Stimulated activated CD8-positive, alpha-beta memory T cell treated with anti-CD3 and anti-CD28 coated beads, Interleukin-12 subunit alpha, Interleukin-12 subunit beta, amount 100 ng/mL, for 4 hours (primary cell): ENCODE data around the gene LGALS4.
"Not testable (repeated sequence)": the region's sequence is repeated elsewhere in the genome, so short reads cannot be mapped to it uniquely, and the experiment has no call there.

Experiments
- DNase-seq: peaks from one replicate; pipeline ENCODE4 v3.0.0-alpha.2; 2020; ENCODE audit warnings: low read depth

The LGALS4 gene

GRCh38 chr19:38795549-38795948 is 17.2 kb downstream of the LGALS4 start:
- no peak for DNase-seq

- no peak for DNase-seq
These were observed 19.1 kb downstream of the LGALS4 start for GRCh38 chr19:38793671-38794070.

- no peak for DNase-seq
These were observed 19.6 kb downstream of the LGALS4 start for GRCh38 chr19:38793177-38793576.

GRCh38 chr19:38792250-38793111 is 20.3 kb downstream of the LGALS4 start:
- no peak for DNase-seq

- DNase-seq = not testable (repeated sequence)
These were observed 21.2 kb downstream of the LGALS4 start for GRCh38 chr19:38791451-38792064.

- DNase-seq = not testable (repeated sequence)
These were observed 22.0 kb downstream of the LGALS4 start for GRCh38 chr19:38790507-38791403.

GRCh38 chr19:38788478-38789243 is 24.1 kb downstream of the LGALS4 start, which contains the start of gene LGALS7B:
LGALS7B (plus strand) TSS chr19:38789200; CDS start chr19:38789227, 27 bp downstream.
- DNase-seq = no peak

- DNase-seq = no peak
These were observed 26.0 kb downstream of the LGALS4 start for GRCh38 chr19:38786572-38787265.

- DNase-seq = not testable (repeated sequence)
These were observed 26.7 kb downstream of the LGALS4 start for GRCh38 chr19:38786061-38786460.

GRCh38 chr19:38785187-38785699 is 27.5 kb downstream of the LGALS4 start:
- DNase-seq = no peak

- DNase-seq = no peak
These were observed 28.5 kb downstream of the LGALS4 start for GRCh38 chr19:38784224-38784623.

- not testable (repeated sequence) for DNase-seq
These were observed 30.5 kb downstream of the LGALS4 start for GRCh38 chr19:38782212-38782611.

GRCh38 chr19:38781058-38781457 is 31.7 kb downstream of the LGALS4 start:
- DNase-seq = no peak

GRCh38 chr19:38780443-38780842 is 32.3 kb downstream of the LGALS4 start:
- no peak for DNase-seq

GRCh38 chr19:38778733-38779132 is 34.0 kb downstream of the LGALS4 start:
- DNase-seq = no peak

GRCh38 chr19:38774181-38774950 is 38.4 kb downstream of the LGALS4 start:
- no peak for DNase-seq

GRCh38 chr19:38773469-38774177 is 39.1 kb downstream of the LGALS4 start, which contains the start of gene LGALS7:
LGALS7 (minus strand) TSS chr19:38773517; CDS start chr19:38773492, 25 bp downstream.
- no peak for DNase-seq

GRCh38 chr19:38771569-38771968 is 41.2 kb downstream of the LGALS4 start:
- not testable (repeated sequence) for DNase-seq

GRCh38 chr19:38770949-38771275 is 41.8 kb downstream of the LGALS4 start:
- DNase-seq = not testable (repeated sequence)
